K562 (cell line): ENCODE data around the gene NECAB2. TPM values are rescaled to one million over a fixed set of nuclear protein-coding genes. Genes with fewer than 3 reads are reported as not detected.
A peak's percentile ranks its signal among the peaks of the same experiment; 100 is the strongest.

Source experiments
- ATAC-seq: fragments of 200-7000 bp; cut with Tn5 transposase; 3 replicates; pipeline ENCODE4 v1.9.1; 2020; ENCODE audit warnings: moderate library complexity
- BruUV-seq: library from RNA; stranded (reverse); fragments of 400-500 nt; replicated peaks from 2 replicates; lab custom pipeline; 2021; lab: Mats Ljungman, UMichigan
- CTCF ChIA-PET: fragments of 300-600 bp; formaldehyde crosslinking; extraction: SDS; loops from one replicate; lab custom pipeline; 2021; ENCODE audit warnings: low intra/inter-chr PET ratio; lab: Yijun Ruan, JAX
- POLR2A ChIA-PET: fragments of 300-600, 350-650 bp; sonication (Branson Sonifier 250); formaldehyde crosslinking; extraction: SDS; loops from one replicate; lab custom pipeline; 2021; ENCODE audit warnings: antibody characterized with exemption, inconsistent platforms; lab: Yijun Ruan, JAX
- DNase-seq, 4 experiments: peaks; one replicate each; pipeline versions ENCODE4 v3.0.0 to v3.0.0-alpha.2; 2011 to 2018; ENCODE audit warnings: low spot score in 3 of 4, mixed read lengths in 3 of 4; ENCODE audit errors: extremely low read depth in 1 of 4
- FAIRE-seq: peaks from 2 replicates; lab custom pipeline; 2011; peaks lifted over from hg19 to GRCh38; lab: Jason Lieb, UNC
- H2AFZ ChIP-seq: 2 replicates; pipeline ENCODE4 v1.6.0; 2011; ENCODE audit warnings: low read depth, low read length, control low read depth, inconsistent platforms
- H3K27ac ChIP-seq: fragments of 200-600 bp; 3 replicates; pipeline ENCODE4 v1.8.0; 2011; ENCODE audit warnings: low read depth, mild to moderate bottlenecking, control low read depth, inconsistent platforms, low read length, moderate library complexity, mixed read lengths; ENCODE audit errors: extremely low read depth
- H3K27me3 ChIP-seq, 2 experiments: fragments of 300-600 bp in 1 of 2; 2 replicates in 1 of 2; 3 replicates in 1 of 2; pipeline versions ENCODE4 v1.6.0 to v1.8.0; 2011; ENCODE audit warnings: inconsistent platforms in 2 of 2, low read length in 2 of 2, mild to moderate bottlenecking in 1 of 2, mixed read lengths in 1 of 2, moderate library complexity in 1 of 2; ENCODE audit not compliant: control insufficient read depth in 2 of 2, insufficient read depth in 2 of 2
- H3K36me3 ChIP-seq: fragments of 300-600 bp; 3 replicates; pipeline ENCODE4 v1.8.0; 2011; ENCODE audit warnings: mild to moderate bottlenecking, low read length, inconsistent platforms; ENCODE audit not compliant: control insufficient read depth, insufficient read depth
- H3K4me1 ChIP-seq, 2 experiments: fragments of 200-600 bp in 1 of 2; replicated peaks in 1 of 2; 2 replicates in 1 of 2; 3 replicates in 1 of 2; pipeline versions ENCODE4 v1.5.1 to v1.8.0; 2011; ENCODE audit warnings: inconsistent platforms in 2 of 2, low read length in 2 of 2, mild to moderate bottlenecking in 1 of 2, mixed read lengths in 1 of 2, moderate library complexity in 1 of 2; ENCODE audit not compliant: control insufficient read depth in 2 of 2, insufficient read depth in 2 of 2
- H3K4me2 ChIP-seq: 2 replicates; pipeline ENCODE4 v1.6.1; 2011; ENCODE audit warnings: low read length, control low read depth, inconsistent platforms, mixed read lengths; ENCODE audit not compliant: insufficient read depth
- H3K4me3 ChIP-seq: fragments of 200-600 bp; sonication (generic), shearing (Covaris generic); 2 replicates; pipeline ENCODE4 v1.5.1; 2016; ENCODE audit warnings: control low read depth, inconsistent platforms
- H3K79me2 ChIP-seq: fragments of 200-600 bp; 3 replicates; pipeline ENCODE4 v1.8.0; 2011; ENCODE audit warnings: low read length, inconsistent platforms; ENCODE audit not compliant: control insufficient read depth, insufficient read depth
- H3K9ac ChIP-seq, 2 experiments: 2 replicates each; pipeline versions ENCODE4 v1.6.0 to v1.6.1; 2011; ENCODE audit warnings: low read depth in 2 of 2, low read length in 2 of 2, control low read depth in 1 of 2, inconsistent platforms in 1 of 2, mild to moderate bottlenecking in 1 of 2, mixed read lengths in 1 of 2; ENCODE audit not compliant: insufficient read depth in 1 of 2
- H3K9me1 ChIP-seq: one replicate; pipeline ENCODE4 v1.6.0; 2011; ENCODE audit warnings: inconsistent platforms, mild to moderate bottlenecking, low read length, moderate library complexity; ENCODE audit not compliant: control insufficient read depth, insufficient read depth
- H3K9me3 ChIP-seq: replicated peaks from 2 replicates; pipeline ENCODE4 v1.5.1; 2011; ENCODE audit warnings: low read depth, low read length, inconsistent platforms; ENCODE audit not compliant: control insufficient read depth, insufficient read depth
- H4K20me1 ChIP-seq: replicated peaks from 2 replicates; pipeline ENCODE4 v1.6.1; 2011; ENCODE audit warnings: low read length, inconsistent platforms, mixed read lengths; ENCODE audit not compliant: control insufficient read depth, insufficient read depth
- DEAF1 ChIP-seq: fragments of 450-650 bp; formaldehyde crosslinking; IDR thresholded peaks from 2 replicates; pipeline ENCODE4 v1.4.0; 2020; ENCODE audit warnings: mild to moderate bottlenecking, moderate library complexity
- POLR2G ChIP-seq: fragments of 200-400 bp; formaldehyde crosslinking; IDR thresholded peaks from 2 replicates; pipeline ENCODE4 v1.6.1; 2017; ENCODE audit warnings: low read depth, mild to moderate bottlenecking, antibody characterized with exemption, low read length, moderate library complexity
- WGBS: fragments of 100-300 bp; shearing (Covaris generic); methylation state at CpG from one replicate; pipeline ENCODE4 v1.1.6; 2016; ENCODE audit warnings: low coverage, mixed read lengths; ENCODE audit not compliant: insufficient coverage; ENCODE audit errors: missing lambda C conversion rate; 5-methylcytosine and 5-hydroxymethylcytosine counted together
- in situ Hi-C: fragments of 300-500 bp; cut with MboI; formaldehyde crosslinking; loops from 4 replicates; pipeline ENCODE4 v1.15.0; 2018; ENCODE audit warnings: inconsistent platforms, mixed read lengths
- intact Hi-C: fragments of 100-400 bp; cut with micrococcal nuclease; formaldehyde crosslinking; loops from 2 replicates; pipeline ENCODE4 v1.14.2; 2022
- polyA plus RNA-seq, 8 experiments: library from polyadenylated mRNA; depleted of rRNA in 4 of 8; stranded (reverse) in 5 of 8; unstranded in 3 of 8; fragments of >200 nt; fragmentation: Nextera tagmentation in 2 of 8; fragmentation: Illumina TruSeq in 1 of 8; extraction: Ambion mirVana in 2 of 8; extraction: Trizol in 1 of 8; gene quantifications; 2 replicates each; pipeline versions ENCODE4 v1.2.1 to v1.2.3, GENCODE V29; 2011 to 2014; ENCODE audit warnings: inconsistent platforms in 1 of 8, missing spikeins in 1 of 8
- small RNA-seq: library from RNA; depleted of rRNA; stranded (forward); fragments of <200 nt; gene quantifications from one replicate; pipeline ENCODE3, GENCODE V24; 2014
- total RNA-seq, 7 experiments: library from RNA; depleted of rRNA in 6 of 7; stranded (reverse); fragments of >200 nt in 6 of 7; fragmentation: Illumina TruSeq in 2 of 7; extraction: Trizol in 2 of 7; gene quantifications; 2 replicates each; pipeline versions ENCODE4 v1.2.1 to v1.2.3, GENCODE V29; 2011 to 2021; ENCODE audit warnings: low replicate concordance in 1 of 7

NECAB2 gene
- total and polyA plus RNA-seq, 9 of the 15 experiments (the other 6 are each of a cell fraction or from before 2014, with no cell fraction given), result 0.03 to 0.28 TPM; not detected in 7

- no peak overlapping the region for H3K4me3 ChIP-seq
- POLR2A ChIA-PET, result no interaction called here
- H3K9me1 ChIP-seq, result peaks cover 4% of the 10 kb centered on the region
- no peaks in the 10 kb centered on the region for H3K9me3 ChIP-seq
- H2AFZ ChIP-seq, result no peak overlapping the region
- peaks cover under 1% of the 10 kb centered on the region; the same call in 1 of the 2 replicates for H4K20me1 ChIP-seq
- BruUV-seq, result no TSS peak
- peak; percentile 25; the same call in 1 of the 2 replicates for TF ChIP-seq POLR2G
- TF ChIP-seq DEAF1 (CRISPR knock-in tag), result no peak
- FAIRE-seq (no peak), DNase-seq (no peak), ATAC-seq (no peak)
- H3K27ac ChIP-seq, result no peak overlapping the region
- intact Hi-C loops (no loop called here), in situ Hi-C loops (no loop called here)
- peaks cover 63% of the 10 kb centered on the region; the same call in 1 of the 3 replicates for H3K36me3 ChIP-seq
- 91% methylated on average over 26 of the region's 27 CpGs for WGBS
- H3K9ac ChIP-seq, result 0 out of 4 replicates have a peak overlapping the region, but pooled peaks of 1 of the 2 experiments have one; percentile 30
- peaks cover 8 to 22% of the 10 kb centered on the region in 2 experiments; a peak in 4 of 5 replicates for H3K4me1 ChIP-seq
- H3K4me2 ChIP-seq, result no peak overlapping the region
- CTCF ChIA-PET, result interaction anchor here (1.0 kb wide), 1 partner anchor 13 kb away, joined by 3 read pairs; no protein-coding TSS in a partner anchor
- no peaks in the 10 kb centered on the region for H3K79me2 ChIP-seq
- no peaks in the 10 kb centered on the region for H3K27me3 ChIP-seq
These were observed 84.1 kb downstream of the NECAB2 start for GRCh38 chr16:84052071-84052622.

Small RNA genes lying within 50 kb of the gene (small RNA-seq; reads per million reads assigned to genes)
- 0.18 reads per million for gene RNA5SP432

Other genes with a start within 250 kb of the NECAB2 start
Only the 7 nearest of the 9 such genes appear.
- gene HSBP1, start 160.3 kb upstream of the NECAB2 start, total RNA-seq (2014; rRNA removed), result 180 and 218 TPM in 2 replicates
- 157 and 161 TPM in 2 replicates for gene HSBP1, start 160.3 kb upstream of the NECAB2 start, total RNA-seq (2014; rRNA removed; fragmentation: Illumina TruSeq; extraction: Trizol)
- 152 and 172 TPM in 2 replicates for gene HSBP1, start 160.3 kb upstream of the NECAB2 start, total RNA-seq (2015; rRNA removed; fragmentation: Illumina TruSeq; extraction: Trizol)
- gene HSBP1, start 160.3 kb upstream of the NECAB2 start, total RNA-seq (2021), result 156 and 175 TPM in 2 replicates
- 191 and 257 TPM in 2 replicates for gene HSBP1, start 160.3 kb upstream of the NECAB2 start, polyA plus RNA-seq (2011; rRNA removed)
- gene HSBP1, start 160.3 kb upstream of the NECAB2 start, polyA plus RNA-seq (2014; fragmentation: Illumina TruSeq; extraction: Trizol), result 84.9 and 112 TPM in 2 replicates
- 100 to 1,000 TPM; 619 to 677 TPM for gene HSBP1, start 160.3 kb upstream of the NECAB2 start, polyA plus RNA-seq (2014; fragmentation: Nextera tagmentation; extraction: Ambion mirVana)
- 204 and 301 TPM in 2 replicates for gene HSBP1, start 160.3 kb upstream of the NECAB2 start, polyA plus RNA-seq (2014; rRNA removed)
- gene MLYCD, start 69.1 kb upstream of the NECAB2 start, total RNA-seq (2014; rRNA removed), result 1.00 and 1.7 TPM in 2 replicates
- 0.89 and 1.0 TPM in 2 replicates for gene MLYCD, start 69.1 kb upstream of the NECAB2 start, total RNA-seq (2014; rRNA removed; fragmentation: Illumina TruSeq; extraction: Trizol)
- gene MLYCD, start 69.1 kb upstream of the NECAB2 start, total RNA-seq (2015; rRNA removed; fragmentation: Illumina TruSeq; extraction: Trizol), result 1.0 and 1.2 TPM in 2 replicates
- gene MLYCD, start 69.1 kb upstream of the NECAB2 start, total RNA-seq (2021), result 1.8 and 2.0 TPM in 2 replicates
- 1.1 and 1.5 TPM in 2 replicates for gene MLYCD, start 69.1 kb upstream of the NECAB2 start, polyA plus RNA-seq (2011; rRNA removed)
- gene MLYCD, start 69.1 kb upstream of the NECAB2 start, polyA plus RNA-seq (2014; fragmentation: Illumina TruSeq; extraction: Trizol), result 0.77 and 0.91 TPM in 2 replicates
- gene MLYCD, start 69.1 kb upstream of the NECAB2 start, polyA plus RNA-seq (2014; fragmentation: Nextera tagmentation; extraction: Ambion mirVana), result under 1 TPM; 0.15 to 0.27 TPM
- 1.2 and 1.5 TPM in 2 replicates for gene MLYCD, start 69.1 kb upstream of the NECAB2 start, polyA plus RNA-seq (2014; rRNA removed)
- gene OSGIN1, start 15.0 kb upstream of the NECAB2 start, total RNA-seq (2014; rRNA removed), result 1.9 and 2.2 TPM in 2 replicates
- 0.45 and 0.76 TPM in 2 replicates for gene OSGIN1, start 15.0 kb upstream of the NECAB2 start, total RNA-seq (2014; rRNA removed; fragmentation: Illumina TruSeq; extraction: Trizol)
- 1.6 and 1.8 TPM in 2 replicates for gene OSGIN1, start 15.0 kb upstream of the NECAB2 start, total RNA-seq (2015; rRNA removed; fragmentation: Illumina TruSeq; extraction: Trizol)
- gene OSGIN1, start 15.0 kb upstream of the NECAB2 start, total RNA-seq (2021), result 3.6 and 4.2 TPM in 2 replicates
- 1.6 and 4.2 TPM in 2 replicates for gene OSGIN1, start 15.0 kb upstream of the NECAB2 start, polyA plus RNA-seq (2011; rRNA removed)
- gene OSGIN1, start 15.0 kb upstream of the NECAB2 start, polyA plus RNA-seq (2014; fragmentation: Illumina TruSeq; extraction: Trizol), result 1.7 and 5.8 TPM in 2 replicates
- under 1 TPM; 0.03 to 0.04 TPM for gene OSGIN1, start 15.0 kb upstream of the NECAB2 start, polyA plus RNA-seq (2014; fragmentation: Nextera tagmentation; extraction: Ambion mirVana)
- gene OSGIN1, start 15.0 kb upstream of the NECAB2 start, polyA plus RNA-seq (2014; rRNA removed), result 1.8 and 3.0 TPM in 2 replicates
- not detected in 2 replicates for gene SLC38A8, start 74.6 kb downstream of the NECAB2 start, total RNA-seq (2014; rRNA removed)
- not detected in 2 replicates for gene SLC38A8, start 74.6 kb downstream of the NECAB2 start, total RNA-seq (2014; rRNA removed; fragmentation: Illumina TruSeq; extraction: Trizol)
- not detected in 2 replicates for gene SLC38A8, start 74.6 kb downstream of the NECAB2 start, total RNA-seq (2015; rRNA removed; fragmentation: Illumina TruSeq; extraction: Trizol)
- gene SLC38A8, start 74.6 kb downstream of the NECAB2 start, total RNA-seq (2021), result not detected in 2 replicates
- not detected in 2 replicates for gene SLC38A8, start 74.6 kb downstream of the NECAB2 start, polyA plus RNA-seq (2011; rRNA removed)
- not detected in 2 replicates for gene SLC38A8, start 74.6 kb downstream of the NECAB2 start, polyA plus RNA-seq (2014; fragmentation: Illumina TruSeq; extraction: Trizol)
- gene SLC38A8, start 74.6 kb downstream of the NECAB2 start, polyA plus RNA-seq (2014; fragmentation: Nextera tagmentation; extraction: Ambion mirVana), result not detected
- 0.28 TPM in 1 of 2 replicates, not detected in the other for gene SLC38A8, start 74.6 kb downstream of the NECAB2 start, polyA plus RNA-seq (2014; rRNA removed)
- gene MBTPS1, start 148.7 kb downstream of the NECAB2 start, total RNA-seq (2014; rRNA removed), result 43.8 and 50.9 TPM in 2 replicates
- gene MBTPS1, start 148.7 kb downstream of the NECAB2 start, total RNA-seq (2014; rRNA removed; fragmentation: Illumina TruSeq; extraction: Trizol), result 31.7 and 32.0 TPM in 2 replicates
- gene MBTPS1, start 148.7 kb downstream of the NECAB2 start, total RNA-seq (2015; rRNA removed; fragmentation: Illumina TruSeq; extraction: Trizol), result 35.7 and 40.3 TPM in 2 replicates
- gene MBTPS1, start 148.7 kb downstream of the NECAB2 start, total RNA-seq (2021), result 46.6 and 53.9 TPM in 2 replicates
- gene MBTPS1, start 148.7 kb downstream of the NECAB2 start, polyA plus RNA-seq (2011; rRNA removed), result 47.5 and 57.6 TPM in 2 replicates
- gene MBTPS1, start 148.7 kb downstream of the NECAB2 start, polyA plus RNA-seq (2014; fragmentation: Illumina TruSeq; extraction: Trizol), result 47.5 and 50.6 TPM in 2 replicates
- gene MBTPS1, start 148.7 kb downstream of the NECAB2 start, polyA plus RNA-seq (2014; fragmentation: Nextera tagmentation; extraction: Ambion mirVana), result 1 to 10 TPM; 2.8 to 4.3 TPM
- gene MBTPS1, start 148.7 kb downstream of the NECAB2 start, polyA plus RNA-seq (2014; rRNA removed), result 47.3 and 52.6 TPM in 2 replicates
- 19.7 and 20.5 TPM in 2 replicates for gene HSDL1, start 176.9 kb downstream of the NECAB2 start, total RNA-seq (2014; rRNA removed)
- gene HSDL1, start 176.9 kb downstream of the NECAB2 start, total RNA-seq (2014; rRNA removed; fragmentation: Illumina TruSeq; extraction: Trizol), result 31.5 and 36.4 TPM in 2 replicates
- gene HSDL1, start 176.9 kb downstream of the NECAB2 start, total RNA-seq (2015; rRNA removed; fragmentation: Illumina TruSeq; extraction: Trizol), result 38.6 and 39.9 TPM in 2 replicates
- 26.4 and 27.7 TPM in 2 replicates for gene HSDL1, start 176.9 kb downstream of the NECAB2 start, total RNA-seq (2021)
- gene HSDL1, start 176.9 kb downstream of the NECAB2 start, polyA plus RNA-seq (2011; rRNA removed), result 41.2 and 45.7 TPM in 2 replicates
- 24.1 and 26.9 TPM in 2 replicates for gene HSDL1, start 176.9 kb downstream of the NECAB2 start, polyA plus RNA-seq (2014; fragmentation: Illumina TruSeq; extraction: Trizol)
- gene HSDL1, start 176.9 kb downstream of the NECAB2 start, polyA plus RNA-seq (2014; fragmentation: Nextera tagmentation; extraction: Ambion mirVana), result 10 to 100 TPM; 14.8 to 16.3 TPM
- gene HSDL1, start 176.9 kb downstream of the NECAB2 start, polyA plus RNA-seq (2014; rRNA removed), result 25.8 and 31.0 TPM in 2 replicates
- not detected in 2 replicates for gene DNAAF1, start 177.1 kb downstream of the NECAB2 start, total RNA-seq (2014; rRNA removed)
- not detected in 2 replicates for gene DNAAF1, start 177.1 kb downstream of the NECAB2 start, total RNA-seq (2014; rRNA removed; fragmentation: Illumina TruSeq; extraction: Trizol)
- not detected in 2 replicates for gene DNAAF1, start 177.1 kb downstream of the NECAB2 start, total RNA-seq (2015; rRNA removed; fragmentation: Illumina TruSeq; extraction: Trizol)
- gene DNAAF1, start 177.1 kb downstream of the NECAB2 start, total RNA-seq (2021), result not detected in 2 replicates
- not detected in 2 replicates for gene DNAAF1, start 177.1 kb downstream of the NECAB2 start, polyA plus RNA-seq (2011; rRNA removed)
- not detected in 2 replicates for gene DNAAF1, start 177.1 kb downstream of the NECAB2 start, polyA plus RNA-seq (2014; fragmentation: Illumina TruSeq; extraction: Trizol)
- gene DNAAF1, start 177.1 kb downstream of the NECAB2 start, polyA plus RNA-seq (2014; fragmentation: Nextera tagmentation; extraction: Ambion mirVana), result not detected
- gene DNAAF1, start 177.1 kb downstream of the NECAB2 start, polyA plus RNA-seq (2014; rRNA removed), result 0.01 and 0.23 TPM in 2 replicates